Adrenal gland (tissue), 5 donors: ENCODE results near the gene IL25.

Experiments
- CTCF ChIP-seq, 6 experiments: fragments of 450-650 bp in 4 of 6; fragments of 200-600 bp in 2 of 6; sonication (generic) in 1 of 6; IDR thresholded peaks; 1 replicate in 5 of 6; 2 replicates in 1 of 6; pipeline versions ENCODE4 v1.5.1 to v1.8.0; 2016 to 2021; ENCODE audit warnings: antibody characterized with exemption in 6 of 6, mild to moderate bottlenecking in 2 of 6, moderate library complexity in 1 of 6
- POLR2A ChIP-seq, 2 donors: fragments of 450-650 bp; IDR thresholded peaks; one replicate each; pipeline ENCODE4 v1.6.1; 2017; ENCODE audit warnings: antibody characterized with exemption in 2 of 2, mild to moderate bottlenecking in 2 of 2, moderate library complexity in 1 of 2
- donor health status: DM: no; HTN: no; CAD: no.

GRCh38 chr14:23389396-23389795, 16.8 kb downstream of the IL25 start:
- no peak for TF ChIP-seq POLR2A (IDR thresholded peaks at IDR 0.05)
- TF ChIP-seq CTCF (IDR thresholded peaks at IDR 0.05): no peak
